Measurements from ENCODE around the gene ESPN. TPM values are rescaled to one million over a fixed set of nuclear protein-coding genes. Genes with fewer than 3 reads are reported as not detected.

ESPN gene
- total RNA-seq, 1 donor from 2014 or later = 1.6 TPM

DNA sequence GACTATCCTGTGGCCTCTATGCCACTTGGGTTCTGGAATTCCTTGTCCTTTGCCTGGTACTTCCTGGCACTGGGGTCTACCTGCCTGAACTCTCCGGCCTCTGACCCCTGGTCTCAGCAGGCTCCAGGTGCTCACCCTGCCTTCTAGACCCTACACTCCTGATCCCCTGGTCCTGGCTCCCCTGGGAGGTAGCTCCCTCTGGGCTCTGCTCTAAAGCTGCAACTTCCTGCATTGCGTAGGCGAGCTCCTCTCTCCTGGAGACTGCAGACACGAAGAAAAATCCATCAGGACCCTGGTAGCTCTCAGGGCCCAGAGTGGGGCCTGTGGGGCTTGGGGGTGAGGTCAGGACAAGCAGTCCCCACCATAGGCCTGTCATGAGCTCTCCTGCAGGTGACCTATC, 74.7 kb downstream of the ESPN start:
- TF ChIP-seq, protein P1, sequence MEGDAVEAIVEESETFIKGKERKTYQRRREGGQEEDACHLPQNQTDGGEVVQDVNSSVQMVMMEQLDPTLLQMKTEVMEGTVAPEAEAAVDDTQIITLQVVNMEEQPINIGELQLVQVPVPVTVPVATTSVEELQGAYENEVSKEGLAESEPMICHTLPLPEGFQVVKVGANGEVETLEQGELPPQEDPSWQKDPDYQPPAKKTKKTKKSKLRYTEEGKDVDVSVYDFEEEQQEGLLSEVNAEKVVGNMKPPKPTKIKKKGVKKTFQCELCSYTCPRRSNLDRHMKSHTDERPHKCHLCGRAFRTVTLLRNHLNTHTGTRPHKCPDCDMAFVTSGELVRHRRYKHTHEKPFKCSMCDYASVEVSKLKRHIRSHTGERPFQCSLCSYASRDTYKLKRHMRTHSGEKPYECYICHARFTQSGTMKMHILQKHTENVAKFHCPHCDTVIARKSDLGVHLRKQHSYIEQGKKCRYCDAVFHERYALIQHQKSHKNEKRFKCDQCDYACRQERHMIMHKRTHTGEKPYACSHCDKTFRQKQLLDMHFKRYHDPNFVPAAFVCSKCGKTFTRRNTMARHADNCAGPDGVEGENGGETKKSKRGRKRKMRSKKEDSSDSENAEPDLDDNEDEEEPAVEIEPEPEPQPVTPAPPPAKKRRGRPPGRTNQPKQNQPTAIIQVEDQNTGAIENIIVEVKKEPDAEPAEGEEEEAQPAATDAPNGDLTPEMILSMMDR (IDR thresholded peaks at IDR 0.05; ENCODE audit: unreplicated experiment) = no peak
- no peaks in the 10 kb centered on the region for H3K36me3 Mint-ChIP-seq
- peaks cover 29% of the 10 kb centered on the region for H3K4me1 Mint-ChIP-seq
- peak overlapping the region; percentile 32 for H3K4me3 Mint-ChIP-seq
- DNase-seq (ENCODE audit: low spot score in 2 of 2, unreplicated experiment in 2 of 2) = no peak
- no peak overlapping the region for H3K27ac Mint-ChIP-seq
- H3K27me3 Mint-ChIP-seq (ENCODE audit: low read depth) = no peaks in the 10 kb centered on the region
- no peaks in the 10 kb centered on the region for H3K9me3 Mint-ChIP-seq

DNA sequence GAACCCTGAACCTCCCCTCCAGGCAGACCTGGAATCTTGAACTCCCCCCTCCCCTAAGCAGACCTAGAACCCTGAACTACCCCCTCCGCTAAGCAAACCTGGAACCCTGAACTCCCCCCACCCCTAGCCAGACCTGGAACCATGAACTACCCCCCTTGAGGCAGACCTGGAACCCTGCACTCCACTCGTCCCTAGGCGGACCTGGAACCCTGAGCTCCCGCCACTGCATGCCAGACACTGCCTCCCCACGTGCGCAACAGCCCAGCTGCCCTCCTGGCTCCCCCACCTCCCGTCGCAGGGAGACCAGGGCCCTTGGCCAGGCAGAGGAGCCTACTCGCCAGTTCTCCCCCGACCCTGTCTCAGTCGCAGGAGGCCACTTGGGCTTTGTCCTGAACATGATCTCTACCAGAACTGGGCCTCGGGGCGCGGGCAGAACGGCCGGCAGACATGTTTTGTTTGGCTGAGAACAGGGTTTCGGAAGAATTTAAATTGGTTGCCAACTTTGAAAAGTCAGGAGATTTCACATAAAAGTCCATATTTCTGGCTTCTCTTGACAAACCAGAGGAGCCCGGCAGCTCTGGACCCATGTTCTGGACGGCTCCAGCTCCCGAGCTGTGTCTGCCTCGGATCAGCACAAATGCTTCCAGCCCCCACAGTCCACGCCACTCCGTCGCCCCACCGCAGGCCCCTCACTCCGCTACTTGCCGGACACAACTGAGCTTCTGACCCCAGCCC, 76.1 kb downstream of the ESPN start:
- DNase-seq (ENCODE audit: low spot score in 2 of 2, unreplicated experiment in 2 of 2) = no peak
- peaks cover 28% of the 10 kb centered on the region for H3K4me1 Mint-ChIP-seq
- no peaks in the 10 kb centered on the region for H3K27me3 Mint-ChIP-seq (ENCODE audit: low read depth)
- H3K4me3 Mint-ChIP-seq = no peak overlapping the region
- TF ChIP-seq, protein P1 (IDR thresholded peaks at IDR 0.05; ENCODE audit: unreplicated experiment) = no peak
- H3K36me3 Mint-ChIP-seq = no peaks in the 10 kb centered on the region
- H3K9me3 Mint-ChIP-seq = no peaks in the 10 kb centered on the region
- H3K27ac Mint-ChIP-seq = no peak overlapping the region

DNA sequence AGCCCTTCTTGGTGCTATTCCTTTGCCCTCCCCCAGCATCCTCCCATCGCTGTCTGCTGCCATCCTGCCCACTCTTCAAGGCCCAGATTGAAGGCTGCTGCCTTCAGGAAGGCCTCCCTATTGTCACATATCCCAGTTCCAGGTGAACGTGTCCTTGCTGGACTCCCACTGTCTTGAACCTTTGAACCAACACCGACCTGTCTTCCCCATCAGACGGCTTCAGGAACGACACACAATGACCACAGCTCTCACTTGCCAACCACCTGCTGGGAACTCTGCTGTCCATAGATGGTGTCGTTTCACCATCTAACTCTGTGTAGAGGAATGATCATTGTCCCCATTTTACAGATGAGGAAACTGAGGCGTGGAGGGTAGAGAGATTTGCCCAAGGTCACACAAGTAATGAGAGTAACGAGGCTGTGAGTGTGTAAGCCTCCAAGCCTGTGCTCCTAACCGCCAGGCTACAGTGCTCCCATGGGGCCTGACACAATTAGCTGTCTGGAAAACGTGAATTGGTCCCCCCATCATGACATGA, 76.8 kb downstream of the ESPN start:
- H3K27ac Mint-ChIP-seq = no peak overlapping the region
- TF ChIP-seq, protein P1 (IDR thresholded peaks at IDR 0.05; ENCODE audit: unreplicated experiment) = no peak
- H3K27me3 Mint-ChIP-seq (ENCODE audit: low read depth) = no peaks in the 10 kb centered on the region
- H3K4me1 Mint-ChIP-seq = peaks cover 22% of the 10 kb centered on the region
- H3K9me3 Mint-ChIP-seq = no peaks in the 10 kb centered on the region
- no peak for DNase-seq (ENCODE audit: low spot score in 2 of 2, unreplicated experiment in 2 of 2)
- H3K36me3 Mint-ChIP-seq = no peaks in the 10 kb centered on the region
- no peak overlapping the region for H3K4me3 Mint-ChIP-seq

DNA sequence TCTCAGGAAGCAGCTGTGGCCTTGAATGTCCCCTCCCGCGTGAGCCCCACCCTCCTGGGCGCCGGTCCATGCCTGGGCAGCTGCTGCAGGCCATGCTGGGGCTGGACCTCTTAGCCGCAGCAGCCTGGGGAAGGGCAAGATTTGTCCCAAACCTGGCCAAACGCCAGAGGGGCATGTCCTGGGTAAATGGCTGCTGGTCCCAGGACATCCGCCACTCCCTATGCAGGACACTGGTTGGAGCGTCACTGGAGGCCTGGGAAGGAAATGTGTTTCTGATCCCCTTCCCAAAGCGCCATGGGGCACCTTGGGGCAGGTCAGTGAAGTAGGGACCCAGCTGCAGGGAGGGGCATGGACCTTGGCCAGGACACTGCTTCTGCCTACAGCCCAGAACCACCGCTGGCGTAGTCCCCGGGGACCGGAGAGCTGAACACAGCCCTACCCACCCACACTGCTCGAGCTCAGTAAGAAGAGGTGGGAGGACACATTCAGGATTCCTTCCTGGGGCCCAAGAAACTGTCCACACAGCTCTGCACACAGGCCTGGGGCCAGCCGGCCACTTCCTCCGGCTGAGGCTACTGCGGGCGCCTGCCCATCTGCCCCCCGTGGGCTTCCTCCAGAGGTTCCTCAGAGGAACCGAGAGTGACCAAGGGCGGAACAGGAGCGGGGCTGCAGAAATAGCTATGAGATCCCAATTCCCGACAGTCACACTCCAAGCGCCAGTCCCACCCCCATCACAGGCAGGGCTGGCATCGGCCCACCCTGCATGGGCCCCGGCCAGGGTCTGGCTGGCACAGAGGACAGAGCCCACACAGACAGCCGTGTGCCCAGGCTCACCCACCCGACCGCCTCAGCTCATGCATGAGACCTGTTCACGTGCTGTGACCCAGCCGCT, 77.7 kb downstream of the ESPN start:
- DNase-seq (ENCODE audit: low spot score in 2 of 2, unreplicated experiment in 2 of 2) = no peak
- Mint-ChIP-seq H3K27ac (no peak overlapping the region), H3K27me3 (ENCODE audit: low read depth) (no peaks in the 10 kb centered on the region)

DNA sequence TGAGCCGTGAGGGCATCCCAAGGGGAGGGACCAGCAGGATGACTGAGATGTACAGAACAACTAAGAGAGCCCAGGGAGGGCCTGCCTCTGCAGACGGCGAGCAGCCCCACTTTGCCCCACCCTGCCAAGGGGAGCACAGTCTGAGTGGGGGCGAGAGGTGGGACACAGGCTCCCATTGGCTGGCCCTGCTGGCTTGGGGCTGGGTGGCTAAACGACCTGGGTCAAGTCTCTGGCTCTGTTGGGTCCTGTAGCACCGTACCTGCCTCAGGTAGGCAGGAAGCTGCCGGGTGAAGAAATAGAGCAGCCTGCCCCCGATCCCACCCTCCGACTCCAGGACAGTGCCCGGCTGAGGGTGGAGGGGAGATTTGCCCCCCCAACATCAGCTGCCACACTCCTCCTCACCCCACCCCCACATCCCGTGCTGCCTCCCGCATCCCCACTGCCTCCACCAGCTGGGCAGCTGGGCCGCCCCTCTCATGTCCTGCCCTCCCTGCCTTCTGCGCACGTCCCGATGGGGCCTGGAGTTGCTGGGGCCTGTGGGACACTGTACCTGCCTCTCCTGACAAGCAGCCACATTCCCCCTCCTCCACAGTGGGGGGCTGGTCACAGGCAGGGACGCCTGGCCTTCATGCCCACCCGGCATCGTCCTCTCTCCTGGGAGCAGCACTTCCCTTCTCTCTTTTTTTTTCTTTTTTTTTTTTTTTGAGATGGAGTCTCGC, 79.5 kb downstream of the ESPN start:
- DNase-seq (ENCODE audit: low spot score in 2 of 2, unreplicated experiment in 2 of 2) = no peak
- Mint-ChIP-seq H3K27ac (no peak overlapping the region), H3K9me3 (no peaks in the 10 kb centered on the region), H3K27me3 (ENCODE audit: low read depth) (no peaks in the 10 kb centered on the region), H3K36me3 (no peaks in the 10 kb centered on the region), H3K4me3 (no peak overlapping the region), H3K4me1 (peaks cover 11% of the 10 kb centered on the region)
- TF ChIP-seq, protein P1 (IDR thresholded peaks at IDR 0.05; ENCODE audit: unreplicated experiment) = no peak

More for the DNA sequence above, 77.7 kb downstream of the ESPN start:
- TF ChIP-seq, protein P1 (IDR thresholded peaks at IDR 0.05; ENCODE audit: unreplicated experiment) = no peak
- H3K4me3 Mint-ChIP-seq = no peak overlapping the region
- H3K36me3 Mint-ChIP-seq = no peaks in the 10 kb centered on the region
- no peaks in the 10 kb centered on the region for H3K9me3 Mint-ChIP-seq
- H3K4me1 Mint-ChIP-seq = peaks cover 19% of the 10 kb centered on the region

Data from mesothelial cell of epicardium (in vitro differentiated cells).